NCI-H1417 (cell line): Measurements from ENCODE around the gene GFPT1.
A peak's percentile ranks its signal among the peaks of the same experiment; 100 is the strongest.
"Not testable (repeated sequence)": the region's sequence is repeated elsewhere in the genome, so short reads cannot be mapped to it uniquely, and the experiment has no call there.

ENCODE experiments used
- DNase-seq, 3 experiments: peaks; one replicate each; lab custom pipeline; 2025; lab: John Stamatoyannopoulos, UW

GFPT1 gene

GRCh38 chr2:69386789-69387734, at the start of gene GFPT1:
Gene GFPT1 (minus strand): TSS chr2:69387227. CDS start chr2:69387071, 156 bp downstream.
- peak; percentile 97 to 99 (median 98) for DNase-seq

DNA sequence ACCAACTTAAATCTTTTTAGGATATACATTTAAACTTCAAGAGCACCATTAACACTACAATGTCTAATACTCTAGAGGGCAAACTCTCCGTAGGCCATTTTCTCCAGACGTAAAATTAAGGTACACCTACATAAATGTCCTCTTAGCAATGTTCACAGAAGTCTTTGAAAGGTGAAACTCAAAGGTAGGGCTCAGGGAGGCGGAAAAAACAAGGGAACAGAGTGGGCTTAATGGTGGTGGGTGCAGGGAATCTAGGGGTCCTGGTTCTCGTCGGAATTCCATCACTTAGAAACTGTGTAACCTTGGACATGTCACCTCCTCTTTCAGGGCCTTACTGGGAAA, 49.5 kb upstream of the GFPT1 start:
- no peak for DNase-seq

- no peak for DNase-seq
Measured at GRCh38 chr2:69434753-69435152, 47.7 kb upstream of the GFPT1 start.

GRCh38 chr2:69429491-69430183, 42.6 kb upstream of the GFPT1 start:
- no peak for DNase-seq

- DNase-seq, result no peak
Measured at GRCh38 chr2:69428981-69429380, 42.0 kb upstream of the GFPT1 start.

DNA sequence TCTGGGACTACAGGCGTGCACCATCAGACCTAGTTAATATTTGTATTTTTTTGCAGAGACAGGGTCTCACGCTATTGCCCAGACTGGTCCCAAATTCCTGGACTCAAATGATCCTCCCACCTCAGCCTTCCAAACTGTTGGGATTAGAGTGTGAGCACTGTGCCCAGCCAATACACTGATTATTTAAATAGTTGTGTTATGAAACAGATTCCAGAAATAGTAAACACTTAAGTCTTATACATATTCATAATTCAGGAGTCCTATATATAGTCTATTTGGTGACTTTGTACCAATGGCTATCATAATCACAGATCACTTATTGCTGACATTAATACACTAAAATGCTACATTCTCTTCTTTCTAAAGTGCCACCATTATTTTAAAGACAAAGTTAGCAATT, 37.4 kb upstream of the GFPT1 start:
- DNase-seq, result no peak

DNA sequence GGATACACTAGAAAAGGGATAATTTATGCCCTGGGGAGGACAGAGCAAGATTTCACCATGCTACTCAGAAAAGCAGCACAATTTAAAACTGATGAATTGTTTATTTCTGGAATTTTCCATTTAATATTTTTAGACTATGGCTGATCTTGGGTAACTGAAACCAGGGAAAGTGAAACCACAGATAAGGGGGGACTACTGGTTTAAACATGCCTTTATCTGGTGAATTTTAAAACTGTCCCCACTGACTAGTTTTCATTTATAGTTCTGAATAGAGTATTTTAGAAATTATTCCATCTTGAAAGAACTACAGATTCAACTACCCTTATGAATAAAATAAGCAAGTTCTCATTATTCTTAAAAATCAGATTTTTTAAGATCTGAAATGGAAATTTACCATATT, 35.2 kb upstream of the GFPT1 start:
- no peak for DNase-seq

- DNase-seq, result not testable (repeated sequence)
Measured at GRCh38 chr2:69419111-69419510, 32.1 kb upstream of the GFPT1 start.

DNA sequence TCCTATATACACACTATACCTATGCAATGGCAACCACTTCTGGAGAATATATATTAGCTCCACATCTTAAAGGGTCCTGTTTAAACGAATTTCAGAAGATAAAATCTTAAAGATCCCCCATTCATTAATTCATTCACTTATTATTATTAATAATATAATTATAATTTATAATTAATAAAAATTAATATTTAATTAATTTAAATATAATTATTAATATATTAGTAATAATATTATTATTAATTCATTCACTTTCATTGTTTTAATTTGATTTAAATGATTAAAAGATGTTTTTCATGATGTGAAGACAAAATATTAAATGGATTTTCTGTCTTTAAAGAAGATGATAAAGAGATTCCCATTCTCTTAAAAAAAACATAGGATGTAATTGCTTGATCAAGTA, 29.1 kb upstream of the GFPT1 start:
- DNase-seq, result no peak

DNA sequence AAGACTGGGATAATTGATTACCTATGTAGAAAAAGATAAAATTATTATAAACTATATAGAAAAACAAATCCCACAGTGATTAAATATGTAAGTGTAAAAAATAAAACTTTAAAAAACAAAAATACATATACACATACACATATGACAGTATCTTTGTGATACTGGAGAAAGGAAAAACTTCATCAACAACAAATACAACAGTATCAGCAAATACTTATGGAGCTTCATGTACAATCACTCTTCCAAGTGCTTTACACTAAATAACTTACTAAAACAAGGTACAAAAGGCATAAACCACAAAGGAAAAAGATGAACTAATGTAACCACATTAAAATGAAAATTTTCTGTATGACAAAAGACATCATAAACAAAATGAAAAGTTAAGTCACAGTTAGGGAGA, 24.1 kb upstream of the GFPT1 start:
- no peak for DNase-seq

- DNase-seq, result no peak
Measured at GRCh38 chr2:69405306-69405705, 18.3 kb upstream of the GFPT1 start.

DNA sequence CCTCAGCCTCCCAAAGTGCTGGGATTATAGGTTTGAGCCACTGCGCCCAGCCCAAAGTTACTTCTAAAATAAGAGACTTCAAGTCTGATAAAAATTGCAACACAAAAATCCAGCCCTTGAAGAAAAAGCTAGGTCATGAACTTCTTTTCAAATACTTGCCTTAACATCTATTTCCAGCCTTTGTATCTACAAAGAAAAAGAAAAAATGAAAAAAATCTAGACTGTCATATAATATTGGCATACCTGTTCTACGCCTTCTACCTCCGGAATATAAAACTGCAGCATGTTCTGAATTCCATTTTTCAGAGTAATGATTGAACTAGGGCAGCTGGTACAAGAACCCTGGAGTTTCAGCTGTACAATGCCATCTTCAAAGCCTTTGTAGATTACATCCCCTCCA, 13.1 kb upstream of the GFPT1 start:
- DNase-seq, result no peak

- no peak for DNase-seq
Measured at GRCh38 chr2:69397234-69397633, 10.2 kb upstream of the GFPT1 start.

DNA sequence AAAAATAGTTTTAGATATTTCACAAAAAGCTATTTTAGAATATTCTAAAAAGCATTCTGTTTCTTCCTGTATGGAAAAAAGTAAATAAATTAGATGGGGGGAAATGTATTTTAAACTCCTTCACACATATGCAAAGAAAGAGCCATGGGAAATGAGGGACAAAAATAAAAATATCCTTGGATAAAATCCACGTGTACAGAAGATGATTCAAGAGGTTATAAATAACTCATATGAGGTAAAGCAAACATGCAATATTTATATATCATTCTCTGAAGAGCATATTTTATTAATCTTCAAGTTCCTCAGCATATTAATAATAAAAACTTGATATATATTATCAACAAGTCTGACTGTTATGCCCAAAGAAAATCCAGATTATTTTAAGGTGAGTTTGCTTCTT, 8.8 kb upstream of the GFPT1 start:
- no peak for DNase-seq

GRCh38 chr2:69393963-69394362, 6.9 kb upstream of the GFPT1 start:
- no peak for DNase-seq

GRCh38 chr2:69390471-69390870, 3.4 kb upstream of the GFPT1 start:
- no peak for DNase-seq

DNA sequence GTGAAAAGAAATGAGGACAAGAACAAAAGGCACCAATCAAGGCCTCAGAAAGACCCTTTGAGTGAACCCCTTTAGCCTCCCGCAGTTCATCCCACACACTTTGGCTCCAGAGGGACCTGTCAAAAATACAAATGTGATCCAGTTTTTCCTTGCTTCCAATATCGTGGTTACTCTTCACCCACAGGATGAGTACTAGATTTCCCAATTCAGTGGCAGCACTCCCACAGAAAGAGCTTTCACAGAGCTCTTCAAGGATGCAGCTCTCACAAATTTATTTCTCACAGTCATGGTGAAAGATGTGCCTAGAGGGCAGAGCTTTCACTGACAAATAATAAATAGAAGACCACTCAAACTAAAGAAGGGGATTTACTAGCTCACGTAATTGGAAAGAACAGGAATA, 3.0 kb upstream of the GFPT1 start:
- no peak for DNase-seq

- DNase-seq, result no peak
Measured at GRCh38 chr2:69389271-69389670, 2.2 kb upstream of the GFPT1 start.

DNA sequence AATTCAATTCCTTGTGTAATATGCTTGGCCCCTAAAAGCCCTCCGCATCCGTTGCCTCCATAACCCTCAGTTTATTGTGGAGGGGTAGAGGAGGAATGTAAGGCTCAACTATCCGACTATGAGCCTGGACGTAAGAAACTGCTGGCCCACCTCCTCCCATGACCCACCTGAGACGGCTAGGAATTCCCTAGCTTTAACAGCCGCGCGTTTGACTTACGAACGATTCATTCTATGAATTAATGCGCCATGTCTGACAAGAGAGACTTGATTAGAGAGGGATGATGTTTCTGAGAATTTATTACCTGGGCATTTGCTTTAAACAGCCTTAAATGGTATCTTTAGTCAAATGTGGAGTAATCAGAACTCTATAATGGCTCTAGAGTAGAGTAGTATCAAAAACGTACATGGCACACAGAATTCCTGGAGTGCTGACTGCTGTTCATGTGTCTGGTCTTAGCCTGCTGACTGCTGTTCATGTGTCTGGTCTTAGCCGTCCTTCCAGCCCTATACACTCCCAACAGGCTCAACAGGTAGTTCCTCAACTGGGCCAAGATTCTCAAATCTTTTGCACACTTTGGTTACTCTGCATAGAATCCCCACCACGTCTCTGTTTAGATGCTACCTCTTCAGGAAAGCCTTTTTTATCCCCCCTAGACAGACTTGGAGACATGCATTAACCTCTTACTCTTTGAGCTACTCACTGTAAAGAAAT, 899 bp upstream of the GFPT1 start:
- DNase-seq, result peak in 2 of 3 experiments; percentile 59 to 75

GRCh38 chr2:69386360-69386759, 667 bp downstream of the GFPT1 start:
- peak in 1 of 3 experiments; percentile 69 for DNase-seq

DNA sequence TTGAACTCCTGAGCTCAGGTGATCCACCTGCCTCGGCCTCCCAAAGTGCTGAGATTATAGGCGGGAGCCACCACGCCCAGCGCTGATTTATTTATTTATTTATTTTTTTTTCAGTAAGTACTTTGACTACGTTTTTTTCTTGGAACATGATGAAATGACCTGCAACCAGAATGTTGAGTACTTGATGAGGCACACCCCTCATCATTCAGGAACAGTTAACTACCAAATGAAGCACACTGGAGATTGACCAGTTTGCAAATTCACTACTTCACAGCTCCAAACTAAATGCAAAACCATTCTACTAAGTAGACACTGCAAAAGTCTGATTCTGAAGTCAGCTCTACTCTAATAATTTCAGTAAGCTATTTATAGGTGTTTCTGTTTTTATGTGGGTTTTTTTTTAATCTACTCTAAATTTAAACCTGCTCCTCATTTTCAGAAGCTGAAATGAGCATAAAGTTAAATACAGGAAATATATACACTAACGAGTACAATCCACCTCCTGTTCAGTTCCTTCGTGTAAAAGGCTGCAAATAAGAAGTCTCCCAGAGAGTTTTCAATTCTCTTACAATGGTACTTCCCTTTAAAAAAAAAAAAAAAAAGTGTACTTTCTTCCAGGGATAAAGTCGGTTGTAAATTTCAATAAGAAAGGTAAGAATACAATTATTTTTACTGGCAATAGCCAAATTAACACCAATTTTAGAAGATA, 1.4 kb downstream of the GFPT1 start:
- peak in 1 of 3 experiments; percentile 48 for DNase-seq

- no peak for DNase-seq
Measured at GRCh38 chr2:69384618-69385081, 2.4 kb downstream of the GFPT1 start.
